Stimulated activated CD4-positive, alpha-beta T cell treated with anti-CD3 and anti-CD28 coated beads, Interleukin-15, amount 100 ng/mL, for 24 hours (primary cell): ENCODE results near the gene GNPNAT1.
A peak's percentile ranks its signal among the peaks of the same experiment; 100 is the strongest.

Experiments
- DNase-seq: peaks from one replicate; pipeline ENCODE4 v3.0.0-alpha.2; 2020

The GNPNAT1 gene

DNA sequence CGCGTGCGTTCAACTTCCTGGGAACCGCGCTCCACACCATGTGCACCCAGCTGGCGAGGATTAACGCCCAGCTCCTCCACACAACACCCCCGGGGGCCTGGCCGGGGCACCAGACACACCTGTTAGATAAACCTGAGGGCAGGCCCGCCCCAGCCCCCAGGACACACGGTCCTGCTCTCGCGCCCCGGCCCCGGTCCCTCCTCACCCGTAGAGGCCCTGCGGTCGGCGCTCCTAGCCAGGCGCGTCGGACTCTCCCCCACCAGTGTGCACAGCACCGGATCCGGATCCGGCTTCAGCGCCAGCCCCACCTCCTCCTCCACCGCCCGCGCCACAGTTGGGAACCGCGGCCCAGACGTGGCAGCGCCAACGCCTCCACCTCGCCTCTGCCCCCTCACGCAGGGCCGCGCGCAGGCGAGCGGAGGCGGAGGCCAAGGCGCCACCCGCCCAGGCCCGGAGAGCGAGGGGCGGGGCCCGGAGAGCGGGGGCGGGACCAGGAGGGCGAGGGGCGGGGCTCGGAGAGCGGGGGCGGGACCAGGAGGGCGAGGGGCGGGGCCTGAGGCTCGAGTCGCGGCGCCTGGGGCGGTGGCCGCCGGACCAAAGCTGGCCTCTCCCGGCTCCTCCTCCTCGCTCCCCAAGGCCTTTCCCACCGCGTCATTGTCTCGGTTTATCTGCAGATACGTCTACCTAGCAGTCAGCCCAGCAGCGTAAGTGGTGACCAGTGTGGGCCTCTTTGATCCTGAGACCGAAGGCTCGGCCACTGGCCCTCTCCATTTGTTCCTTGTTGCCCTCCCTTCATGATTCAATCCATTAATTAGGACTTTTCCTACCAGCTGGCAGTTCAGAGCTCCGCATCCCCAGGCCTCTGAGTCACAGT is at the start of gene GNPNAT1:
Gene GNPNAT1 (minus strand): TSS at position 385 of the 874 bp plus-strand sequence. CDS start 6,957 bp downstream, outside the sequence.
- DNase-seq: peak; percentile 88

GRCh38 chr14:52840877-52841276 is 49.5 kb upstream of the GNPNAT1 start:
- no peak for DNase-seq

- no peak for DNase-seq
Observed at GRCh38 chr14:52837451-52837850, 46.0 kb upstream of the GNPNAT1 start.

DNA sequence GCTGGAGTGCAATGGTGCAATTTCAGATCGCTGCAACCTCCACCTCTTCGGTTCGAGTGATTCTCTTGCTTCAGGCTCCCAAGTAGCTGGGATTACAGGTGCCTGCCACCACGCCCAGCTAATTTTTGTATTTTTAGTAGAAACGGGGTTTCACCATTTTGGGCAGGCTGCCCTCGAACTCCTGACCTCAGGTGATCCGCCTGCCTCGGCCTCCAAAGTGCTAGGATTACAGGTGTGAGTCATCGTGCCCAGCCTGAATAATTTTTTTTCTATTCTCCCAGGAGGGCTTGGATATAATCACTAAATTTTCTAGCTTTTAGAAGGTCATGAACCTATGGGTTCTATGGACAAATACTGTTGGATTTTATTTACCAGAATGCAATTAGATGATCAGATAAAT is 44.7 kb upstream of the GNPNAT1 start:
- no peak for DNase-seq

GRCh38 chr14:52835122-52835903 is 43.9 kb upstream of the GNPNAT1 start:
- DNase-seq: no peak

- no peak for DNase-seq
Observed at GRCh38 chr14:52834440-52834842, 43.0 kb upstream of the GNPNAT1 start.

DNA sequence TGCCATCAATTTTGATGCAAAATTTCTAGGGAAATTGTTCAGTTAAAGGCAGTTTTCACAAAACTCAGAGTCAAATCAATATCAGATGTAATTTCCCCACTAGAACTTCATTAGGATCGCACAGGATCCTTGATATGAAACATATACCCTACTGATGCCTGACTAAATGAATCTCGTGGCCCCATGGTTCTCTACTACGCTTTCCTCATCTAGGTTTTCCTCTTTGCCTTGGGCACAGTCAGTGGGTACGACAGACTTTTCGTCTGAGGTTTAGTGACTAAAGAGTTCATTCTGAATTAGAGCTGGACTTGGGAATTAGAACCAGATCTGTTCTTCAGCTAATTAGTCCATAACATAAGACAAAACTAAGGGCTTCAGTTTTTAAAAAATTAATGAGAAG is 42.5 kb upstream of the GNPNAT1 start:
- DNase-seq: no peak

- no peak for DNase-seq
Observed at GRCh38 chr14:52829527-52830185, 38.2 kb upstream of the GNPNAT1 start.

GRCh38 chr14:52827426-52827825 is 36.0 kb upstream of the GNPNAT1 start:
- DNase-seq: no peak

GRCh38 chr14:52825085-52825484 is 33.7 kb upstream of the GNPNAT1 start:
- no peak for DNase-seq

GRCh38 chr14:52824462-52824861 is 33.1 kb upstream of the GNPNAT1 start:
- DNase-seq: no peak

DNA sequence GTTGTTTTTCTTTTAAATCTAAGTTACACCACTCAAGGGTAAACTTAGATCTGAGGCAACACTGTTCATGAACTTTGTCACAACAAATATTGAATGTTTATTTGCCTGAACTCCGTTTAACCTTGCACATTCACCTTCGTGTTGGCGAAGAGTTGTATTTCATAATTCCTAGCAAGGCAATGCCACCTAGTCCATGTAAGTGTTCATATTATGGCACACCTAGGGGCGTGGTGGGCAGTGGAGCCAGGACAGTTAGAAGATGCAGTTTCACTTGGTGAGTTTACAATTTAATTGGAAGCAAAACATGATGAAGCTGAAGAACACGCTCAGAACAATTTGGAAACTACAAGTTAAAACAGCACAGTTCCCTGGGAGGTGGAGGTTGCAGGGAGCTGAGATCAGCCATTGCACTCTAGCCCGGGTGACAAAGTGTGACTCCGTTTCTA is 30.4 kb upstream of the GNPNAT1 start:
- DNase-seq: no peak

DNA sequence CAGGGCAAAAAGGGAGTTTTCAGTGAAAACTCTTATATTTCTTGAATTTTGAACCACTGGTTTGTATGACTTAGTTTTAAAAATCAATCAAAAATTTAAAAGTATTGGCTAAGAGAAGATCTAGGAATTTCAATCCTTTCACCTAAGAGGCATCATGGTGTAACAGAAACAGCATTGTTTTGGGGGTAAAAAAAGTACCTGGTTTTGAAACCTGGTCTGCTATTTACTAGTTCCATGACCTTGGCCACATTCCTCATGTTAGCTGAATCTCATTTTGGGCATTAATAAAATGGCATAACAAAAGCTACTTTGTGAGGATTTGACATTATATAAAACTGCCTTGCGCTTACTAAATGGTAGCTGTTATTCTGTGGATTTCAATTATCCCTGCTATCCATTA is 16.7 kb upstream of the GNPNAT1 start:
- no peak for DNase-seq

GRCh38 chr14:52806115-52806514 is 14.7 kb upstream of the GNPNAT1 start:
- DNase-seq: no peak

DNA sequence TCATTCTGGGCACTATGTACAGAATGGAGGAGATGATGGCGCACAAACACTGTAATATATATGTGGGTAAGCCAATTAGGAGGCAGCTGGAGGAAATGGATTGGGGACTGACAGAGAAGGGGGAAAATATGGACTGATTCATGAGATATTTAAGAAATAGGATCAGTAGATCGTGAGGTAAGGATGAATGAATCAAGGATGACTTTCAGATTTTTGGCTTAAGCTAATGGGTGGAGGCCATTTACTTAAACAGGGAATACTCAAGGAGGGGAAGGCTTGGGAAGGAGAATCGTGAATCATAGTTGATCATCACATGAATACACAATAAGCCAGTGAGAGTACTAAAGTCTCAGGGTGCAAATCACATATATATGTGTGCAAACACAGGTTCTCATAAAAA is 11.2 kb upstream of the GNPNAT1 start:
- no peak for DNase-seq

GRCh38 chr14:52801014-52801712 is 9.8 kb upstream of the GNPNAT1 start:
- no peak for DNase-seq

GRCh38 chr14:52798826-52799225 is 7.4 kb upstream of the GNPNAT1 start:
- no peak for DNase-seq

DNA sequence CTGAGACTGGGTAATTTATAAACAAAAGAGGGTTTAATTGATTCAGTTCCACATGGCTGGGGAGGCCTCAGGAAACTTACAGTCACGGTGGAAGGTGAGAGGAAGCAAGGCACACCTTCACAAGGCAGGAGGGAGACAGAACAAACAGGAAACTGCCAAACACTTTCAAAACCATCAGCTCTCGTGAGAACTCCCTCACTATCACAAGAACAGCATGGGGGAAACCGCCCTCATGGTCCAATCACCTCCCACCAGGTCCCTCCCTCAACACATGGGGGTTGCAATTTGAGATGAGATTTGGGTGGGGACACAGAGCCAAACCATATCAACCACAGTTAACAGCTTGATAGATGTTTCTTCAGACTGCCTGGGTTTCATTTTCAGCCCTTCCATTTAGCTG is 6.2 kb upstream of the GNPNAT1 start:
- no peak for DNase-seq

- DNase-seq: no peak
Observed at GRCh38 chr14:52793061-52793460, 1.7 kb upstream of the GNPNAT1 start.

GRCh38 chr14:52792097-52792415 is 649 bp upstream of the GNPNAT1 start:
- no peak for DNase-seq

GRCh38 chr14:52790756-52791222 is 618 bp downstream of the GNPNAT1 start:
- no peak for DNase-seq

- no peak for DNase-seq
Observed at GRCh38 chr14:52790011-52790755, 1.2 kb downstream of the GNPNAT1 start.
